Left lung (tissue), 10 donors: ENCODE measurements around the gene PSD4. TPM values are rescaled to one million over a fixed set of nuclear protein-coding genes. Genes with fewer than 3 reads are reported as not detected.

Source experiments
- ATAC-seq: fragments of 200-7000 bp; cut with Tn5 transposase; one replicate; pipeline ENCODE4 v1.9.1; 2020; ENCODE audit warnings: moderate library complexity
- DNase-seq, 4 donors: peaks; one replicate each; pipeline ENCODE4 v3.0.0-alpha.2; 2013 to 2020
- H3K27ac ChIP-seq, 2 donors: fragments of 200-600 bp; sonication (generic) in 1 of 2; one replicate each; pipeline versions ENCODE4 v1.5.0 to v1.8.0; 2020 to 2021
- H3K27me3 ChIP-seq, 2 donors: fragments of 200-600 bp; sonication (generic) in 1 of 2; one replicate each; pipeline versions ENCODE4 v1.5.0 to v1.8.0; 2020 to 2021
- H3K36me3 ChIP-seq, 2 donors: fragments of 200-600 bp; sonication (generic) in 1 of 2; one replicate each; pipeline versions ENCODE4 v1.5.0 to v1.8.0; 2020 to 2021
- H3K4me1 ChIP-seq, 2 donors: fragments of 200-600 bp; one replicate each; pipeline ENCODE4 v1.8.0; 2021
- H3K4me3 ChIP-seq, 2 donors: fragments of 200-600 bp; sonication (generic) in 1 of 2; one replicate each; pipeline versions ENCODE4 v1.5.0 to v1.8.0; 2020 to 2021; ENCODE audit warnings: mild to moderate bottlenecking in 1 of 2
- H3K9me3 ChIP-seq, 2 donors: fragments of 200-600 bp; sonication (generic) in 1 of 2; one replicate each; pipeline versions ENCODE4 v1.5.0 to v1.8.0; 2020 to 2021
- intact Hi-C, 2 donors: fragments of 100-400 bp; cut with DNase I; formaldehyde crosslinking; loops; one replicate each; pipeline versions ENCODE4 v1.11.2 to v1.14.2; 2022
- polyA plus RNA-seq, 6 donors: library from polyadenylated mRNA; unstranded; fragments of 120-200 nt; gene quantifications; one replicate each; pipeline ENCODE4 v1.2.1, GENCODE V29; 2013; ENCODE audit not compliant: insufficient read length in 6 of 6
- total RNA-seq, 2 donors: library from RNA; stranded (reverse); fragmentation: NEBNext Ultra II Directional; extraction: Animal tissue kit (Norgen Biotek cat#: 25700); gene quantifications; one replicate each; pipeline ENCODE4 v1.2.1, GENCODE V29; 2021
- TF ChIP-seq, protein P1 (sequence below), 2 donors: fragments of 200-600 bp; sonication (generic) in 1 of 2; IDR thresholded peaks; one replicate each; pipeline versions ENCODE4 v1.5.0 to v1.8.0; 2021; ENCODE audit warnings: antibody characterized with exemption in 2 of 2
- donor health status: DM: no; HTN: yes; CAD: no.
- donor health status: DM: no; HTN: no; CAD: no.

PSD4 gene
- total and polyA plus RNA-seq, 8 donors: 15.3 to 50.2 (median 20.7) TPM

DNA sequence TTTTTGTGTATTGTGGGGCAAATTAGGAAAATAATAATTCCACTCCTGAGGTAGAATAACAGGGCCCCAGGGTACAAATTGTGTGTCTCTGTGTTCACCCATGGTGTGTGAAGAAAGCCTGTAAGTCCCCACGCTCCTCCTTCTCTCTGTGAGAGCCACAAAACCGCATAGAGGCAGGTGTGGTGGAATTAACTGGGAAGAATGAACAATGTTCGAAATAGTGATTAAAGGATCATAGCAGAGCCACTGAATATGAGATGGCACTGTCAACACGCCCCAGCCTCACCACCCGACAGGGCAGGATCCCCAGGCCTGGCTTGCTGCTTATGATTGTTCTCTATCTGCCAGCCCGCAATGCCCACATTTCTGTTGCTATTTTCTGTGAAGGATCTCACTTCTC, 32.3 kb upstream of the PSD4 start:
- no peaks in the 10 kb centered on the region for H3K36me3 ChIP-seq
- no peaks in the 10 kb centered on the region for H3K27me3 ChIP-seq
- peaks cover 0 to 6% of the 10 kb centered on the region in 2 donors for H3K4me1 ChIP-seq
- intact Hi-C loops: no loop called here
- no peaks in the 10 kb centered on the region for H3K9me3 ChIP-seq
- DNase-seq: no peak
- TF ChIP-seq, protein P1, sequence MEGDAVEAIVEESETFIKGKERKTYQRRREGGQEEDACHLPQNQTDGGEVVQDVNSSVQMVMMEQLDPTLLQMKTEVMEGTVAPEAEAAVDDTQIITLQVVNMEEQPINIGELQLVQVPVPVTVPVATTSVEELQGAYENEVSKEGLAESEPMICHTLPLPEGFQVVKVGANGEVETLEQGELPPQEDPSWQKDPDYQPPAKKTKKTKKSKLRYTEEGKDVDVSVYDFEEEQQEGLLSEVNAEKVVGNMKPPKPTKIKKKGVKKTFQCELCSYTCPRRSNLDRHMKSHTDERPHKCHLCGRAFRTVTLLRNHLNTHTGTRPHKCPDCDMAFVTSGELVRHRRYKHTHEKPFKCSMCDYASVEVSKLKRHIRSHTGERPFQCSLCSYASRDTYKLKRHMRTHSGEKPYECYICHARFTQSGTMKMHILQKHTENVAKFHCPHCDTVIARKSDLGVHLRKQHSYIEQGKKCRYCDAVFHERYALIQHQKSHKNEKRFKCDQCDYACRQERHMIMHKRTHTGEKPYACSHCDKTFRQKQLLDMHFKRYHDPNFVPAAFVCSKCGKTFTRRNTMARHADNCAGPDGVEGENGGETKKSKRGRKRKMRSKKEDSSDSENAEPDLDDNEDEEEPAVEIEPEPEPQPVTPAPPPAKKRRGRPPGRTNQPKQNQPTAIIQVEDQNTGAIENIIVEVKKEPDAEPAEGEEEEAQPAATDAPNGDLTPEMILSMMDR (IDR thresholded peaks at IDR 0.05): no peak
- no peak overlapping the region for H3K27ac ChIP-seq
- ATAC-seq: no peak
- H3K4me3 ChIP-seq: no peak overlapping the region

DNA sequence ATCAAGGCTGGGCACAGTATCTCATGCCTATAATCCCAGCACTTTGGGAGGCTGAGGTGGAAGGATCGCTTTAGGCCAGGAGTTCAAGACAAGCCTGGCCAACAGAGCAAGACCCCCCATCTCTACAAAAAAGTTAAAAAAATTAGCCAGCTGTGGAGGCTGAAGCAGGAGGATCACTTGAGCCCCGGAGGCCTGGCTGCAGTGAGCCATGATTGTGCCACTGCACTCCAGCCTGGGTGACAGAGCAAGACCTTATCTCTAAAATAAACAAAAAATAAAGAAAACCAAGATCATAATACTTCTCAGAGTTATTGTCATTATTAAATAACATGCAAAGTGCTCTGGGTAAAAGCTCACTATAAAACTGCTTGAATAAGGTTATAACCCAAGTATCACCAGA, 31.5 kb upstream of the PSD4 start:
- Histone ChIP-seq H3K27ac (no peak overlapping the region), H3K27me3 (no peaks in the 10 kb centered on the region), H3K4me3 (no peak overlapping the region), H3K4me1 (peaks cover 0 to 6% of the 10 kb centered on the region in 2 donors), H3K36me3 (no peaks in the 10 kb centered on the region), H3K9me3 (no peaks in the 10 kb centered on the region)
- TF ChIP-seq, protein P1 (IDR thresholded peaks at IDR 0.05): no peak
- intact Hi-C loops: no loop called here
- no peak for DNase-seq
- no peak for ATAC-seq

DNA sequence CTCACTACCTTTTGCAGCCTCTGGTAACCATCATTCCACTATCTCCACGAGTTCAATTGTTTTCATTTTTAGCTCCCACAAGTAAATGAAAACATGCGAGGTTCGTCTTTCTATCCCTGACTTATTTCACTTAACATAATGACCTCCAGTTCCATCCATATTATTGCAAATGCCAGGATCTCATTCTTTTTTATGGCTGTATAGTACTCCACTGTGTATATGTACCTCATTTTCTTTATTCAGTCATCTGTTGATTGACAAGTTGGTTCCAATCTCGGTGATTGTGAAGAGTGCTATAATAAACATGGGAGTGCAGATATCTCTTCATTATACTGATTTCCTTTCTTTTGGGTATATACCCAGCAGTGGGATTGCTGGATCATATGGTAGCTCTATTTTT, 29.5 kb upstream of the PSD4 start:
- TF ChIP-seq, protein P1 (IDR thresholded peaks at IDR 0.05): no peak
- no peaks in the 10 kb centered on the region for H3K27me3 ChIP-seq
- H3K36me3 ChIP-seq: no peaks in the 10 kb centered on the region
- H3K4me1 ChIP-seq: no peaks in the 10 kb centered on the region
- H3K27ac ChIP-seq: no peak overlapping the region
- ATAC-seq: no peak
- no peaks in the 10 kb centered on the region for H3K9me3 ChIP-seq
- DNase-seq: no peak
- intact Hi-C loops: no loop called here
- H3K4me3 ChIP-seq: no peak overlapping the region

DNA sequence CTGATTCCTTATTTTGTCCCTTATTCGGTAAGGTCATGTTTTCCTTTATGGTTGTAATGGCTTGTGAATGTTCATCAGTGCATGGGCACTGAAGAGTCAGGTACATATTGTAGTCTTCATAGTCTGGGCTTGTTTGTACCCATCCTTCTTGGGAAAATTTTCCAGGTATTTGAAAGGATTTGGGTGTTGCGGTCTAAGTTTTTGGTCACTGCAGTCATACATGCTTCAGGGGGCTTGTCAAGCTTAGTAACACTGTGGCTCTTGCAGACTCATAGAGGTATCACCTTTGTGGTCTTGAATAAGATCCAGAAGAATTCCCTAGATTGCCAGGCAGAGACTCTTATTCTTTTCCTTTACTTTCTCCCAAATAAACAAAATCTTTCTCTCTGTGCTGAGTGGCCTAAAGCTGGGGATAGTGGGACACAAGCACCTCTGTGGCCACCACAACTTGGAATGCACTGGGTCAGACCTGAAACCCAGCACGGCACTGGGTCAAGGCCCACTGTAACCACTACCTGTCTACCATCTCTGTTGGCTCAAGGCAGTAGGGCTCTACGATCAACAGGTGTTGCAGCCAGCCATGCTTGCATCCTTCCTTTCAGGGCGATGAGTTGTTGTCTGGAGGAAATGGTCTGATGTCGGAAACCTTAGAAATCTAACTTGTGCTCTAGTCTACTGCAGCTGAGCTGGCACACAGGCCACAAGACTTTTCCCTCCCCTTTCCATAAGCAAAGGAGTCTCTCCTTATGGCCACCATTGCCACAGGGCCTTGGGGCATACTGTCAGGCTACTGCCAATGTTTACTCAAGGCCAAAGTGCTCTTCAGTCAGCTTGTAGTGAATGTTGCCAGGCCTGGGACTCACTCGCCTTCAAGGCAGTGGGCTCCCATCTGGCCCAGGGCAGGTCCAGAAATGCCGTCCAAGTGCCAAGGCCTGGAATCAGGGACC, 24.9 kb upstream of the PSD4 start:
- intact Hi-C loops: no loop called here
- Histone ChIP-seq H3K4me3 (no peak overlapping the region), H3K4me1 (no peaks in the 10 kb centered on the region), H3K9me3 (no peaks in the 10 kb centered on the region), H3K36me3 (no peaks in the 10 kb centered on the region), H3K27me3 (no peaks in the 10 kb centered on the region), H3K27ac (no peak overlapping the region)
- TF ChIP-seq, protein P1 (IDR thresholded peaks at IDR 0.05): no peak
- no peak for DNase-seq
- peak; percentile 36 for ATAC-seq

DNA sequence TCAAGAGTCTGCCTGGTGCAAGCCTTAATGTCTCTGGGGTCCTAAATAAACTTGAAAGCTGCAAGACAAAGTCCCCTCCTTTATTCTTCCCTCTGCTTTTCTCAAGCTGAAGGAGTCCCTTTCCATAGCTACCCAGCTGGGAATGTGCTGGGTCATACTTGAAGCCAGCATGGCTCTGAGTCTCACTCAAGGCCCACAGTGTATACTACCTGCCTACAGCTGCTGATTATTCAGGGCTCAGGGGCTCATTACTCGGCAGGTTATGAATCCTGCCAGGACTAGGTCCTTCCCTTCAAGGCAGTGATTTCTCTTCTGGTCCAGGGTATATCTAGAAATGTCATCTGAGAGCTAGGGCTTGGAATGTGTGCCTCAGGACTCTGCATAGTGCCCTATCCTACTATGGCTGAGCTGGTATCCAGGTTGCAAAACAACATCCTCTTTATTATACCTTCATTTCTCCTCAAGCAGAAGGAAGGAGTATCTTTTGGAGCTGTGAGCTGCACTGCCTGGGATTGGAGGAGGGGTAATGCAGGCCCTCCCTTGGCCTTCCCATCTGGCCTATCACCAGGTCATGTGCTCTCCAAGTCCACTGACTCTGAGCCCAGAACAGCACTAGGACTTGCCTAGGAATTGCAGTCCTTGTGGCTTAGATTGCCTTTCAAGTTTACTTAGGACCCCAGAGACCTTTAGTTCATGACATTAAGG, 24.1 kb upstream of the PSD4 start:
- H3K27me3 ChIP-seq: no peaks in the 10 kb centered on the region
- DNase-seq (no peak), ATAC-seq (no peak)
- no peaks in the 10 kb centered on the region for H3K9me3 ChIP-seq
- no peaks in the 10 kb centered on the region for H3K36me3 ChIP-seq
- intact Hi-C loops: no loop called here
- TF ChIP-seq, protein P1 (IDR thresholded peaks at IDR 0.05): no peak
- H3K27ac ChIP-seq: no peak overlapping the region
- H3K4me1 ChIP-seq: no peaks in the 10 kb centered on the region
- no peak overlapping the region for H3K4me3 ChIP-seq
